Activated CD8-positive, alpha-beta memory T cell treated with anti-CD3 and anti-CD28 coated beads, Interleukin-2, amount 10 ng/mL, durations not matched to agents 7 days and 5 days (primary cell): ENCODE measurements around the gene SDHAF4. TPM values are rescaled to one million over a fixed set of nuclear protein-coding genes. Genes with fewer than 3 reads are reported as not detected.
"Not testable (repeated sequence)": the region's sequence is repeated elsewhere in the genome, so short reads cannot be mapped to it uniquely, and the experiment has no call there.

Experiments
- ATAC-seq: fragments of 150-1000 bp; cut with Tn5 transposase; one replicate; pipeline ENCODE4 v1.10.0; 2021; ENCODE audit warnings: moderate library complexity
- CTCF ChIA-PET: fragments of 350-600 bp; sonication (Branson Sonifier 250); formaldehyde crosslinking; loops from one replicate; lab custom pipeline; 2021; ENCODE audit warnings: antibody characterized with exemption; lab: Charles Lee
- DNase-seq: peaks from one replicate; pipeline ENCODE4 v3.0.0-alpha.2; 2020
- H3K27ac Mint-ChIP-seq: one replicate; pipeline ENCODE4 v1.8.0; 2021; ENCODE audit warnings: mild to moderate bottlenecking, mixed read lengths
- H3K27me3 Mint-ChIP-seq: one replicate; pipeline ENCODE4 v1.8.0; 2021; ENCODE audit warnings: mixed read lengths
- H3K36me3 Mint-ChIP-seq: one replicate; pipeline ENCODE4 v1.8.0; 2021; ENCODE audit warnings: mild to moderate bottlenecking, mixed read lengths
- H3K4me1 Mint-ChIP-seq: one replicate; pipeline ENCODE4 v1.8.0; 2021; ENCODE audit warnings: mixed read lengths
- H3K4me3 Mint-ChIP-seq: one replicate; pipeline ENCODE4 v1.8.0; 2021; ENCODE audit warnings: mild to moderate bottlenecking, moderate library complexity, mixed read lengths
- H3K9me3 Mint-ChIP-seq: one replicate; pipeline ENCODE4 v1.8.0; 2022; ENCODE audit warnings: low read depth, mixed read lengths
- total RNA-seq, 2 experiments: library from RNA; stranded (reverse); gene quantifications; one replicate each; pipeline ENCODE4 v1.2.3, GENCODE V29; 2021

Gene SDHAF4
- total RNA-seq, 2 experiments from 2014 or later = 12.2 to 15.5 TPM

GRCh38 chr6:70552286-70552940, 14.3 kb upstream of the SDHAF4 start:
- H3K27ac Mint-ChIP-seq, ATAC-seq, H3K4me3 Mint-ChIP-seq, DNase-seq, H3K4me1 Mint-ChIP-seq, H3K9me3 Mint-ChIP-seq, H3K27me3 Mint-ChIP-seq, CTCF ChIA-PET, H3K36me3 Mint-ChIP-seq: not testable (repeated sequence)

- Mint-ChIP-seq H3K4me3 (no peak overlapping the region), H3K36me3 (no peaks in the 10 kb centered on the region), H3K9me3 (no peaks in the 10 kb centered on the region), H3K4me1 (peaks cover 5% of the 10 kb centered on the region), H3K27ac (no peak overlapping the region), H3K27me3 (no peaks in the 10 kb centered on the region)
- no peak for DNase-seq
- no peak for ATAC-seq
- CTCF ChIA-PET = no interaction called here
Measured at GRCh38 chr6:70552974-70553373, 13.8 kb upstream of the SDHAF4 start.

GRCh38 chr6:70557998-70558397, 8.7 kb upstream of the SDHAF4 start:
- Mint-ChIP-seq H3K4me3 (no peak overlapping the region), H3K27me3 (no peaks in the 10 kb centered on the region), H3K27ac (no peak overlapping the region), H3K9me3 (no peaks in the 10 kb centered on the region), H3K4me1 (peaks cover 10% of the 10 kb centered on the region), H3K36me3 (no peaks in the 10 kb centered on the region)
- ATAC-seq (peak; percentile 42), DNase-seq (no peak)
- CTCF ChIA-PET = interaction anchor here (1.5 kb wide), 1 partner anchor 145 kb away, joined by 5 read pairs; the partner anchor contains the start of gene FAM135A

DNA sequence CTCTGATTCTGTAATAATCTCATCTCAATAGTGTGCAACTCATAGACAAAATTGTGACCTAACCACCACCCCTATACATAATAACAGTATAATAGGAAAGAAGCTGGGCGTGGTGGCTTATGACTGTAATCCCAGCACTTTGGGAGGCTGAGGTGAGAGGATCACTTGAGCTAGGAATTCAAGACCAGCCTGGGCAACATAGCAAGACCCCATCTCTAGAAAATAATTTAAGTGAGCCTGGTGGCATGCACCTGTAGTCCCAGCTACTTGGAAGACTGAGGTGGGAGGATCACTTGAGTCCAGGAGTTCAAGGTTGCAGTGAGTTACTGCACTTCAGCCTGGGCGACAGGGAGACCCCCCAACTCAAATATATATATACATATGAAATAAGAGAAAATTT, 4.3 kb upstream of the SDHAF4 start:
- not testable (repeated sequence) for H3K4me3 Mint-ChIP-seq, H3K36me3 Mint-ChIP-seq, ATAC-seq, H3K27ac Mint-ChIP-seq, DNase-seq, H3K9me3 Mint-ChIP-seq, H3K27me3 Mint-ChIP-seq
- peaks cover 16% of the 10 kb centered on the region for H3K4me1 Mint-ChIP-seq
- CTCF ChIA-PET = interaction anchor here (1.7 kb wide), 1 partner anchor 125 kb away, joined by 3 read pairs; no protein-coding TSS in a partner anchor

- Mint-ChIP-seq H3K4me3 (no peak overlapping the region), H3K36me3 (peaks cover 3% of the 10 kb centered on the region), H3K9me3 (no peaks in the 10 kb centered on the region), H3K27me3 (no peaks in the 10 kb centered on the region), H3K4me1 (peaks cover 13% of the 10 kb centered on the region), H3K27ac (no peak overlapping the region)
- ATAC-seq (no peak), DNase-seq (no peak)
- CTCF ChIA-PET = interaction anchor here (1.7 kb wide), 1 partner anchor 123 kb away, joined by 3 read pairs; no protein-coding TSS in a partner anchor
Measured at GRCh38 chr6:70563530-70563929, 3.2 kb upstream of the SDHAF4 start.

- no peak overlapping the region for H3K27ac Mint-ChIP-seq
- H3K36me3 Mint-ChIP-seq = peaks cover 14% of the 10 kb centered on the region
- H3K4me3 Mint-ChIP-seq = no peak overlapping the region
- CTCF ChIA-PET = no interaction called here
- DNase-seq (no peak), ATAC-seq (no peak)
- H3K27me3 Mint-ChIP-seq = no peaks in the 10 kb centered on the region
- H3K4me1 Mint-ChIP-seq = peaks cover 3% of the 10 kb centered on the region
- no peaks in the 10 kb centered on the region for H3K9me3 Mint-ChIP-seq
Measured at GRCh38 chr6:70574643-70575042, 7.9 kb downstream of the SDHAF4 start.

DNA sequence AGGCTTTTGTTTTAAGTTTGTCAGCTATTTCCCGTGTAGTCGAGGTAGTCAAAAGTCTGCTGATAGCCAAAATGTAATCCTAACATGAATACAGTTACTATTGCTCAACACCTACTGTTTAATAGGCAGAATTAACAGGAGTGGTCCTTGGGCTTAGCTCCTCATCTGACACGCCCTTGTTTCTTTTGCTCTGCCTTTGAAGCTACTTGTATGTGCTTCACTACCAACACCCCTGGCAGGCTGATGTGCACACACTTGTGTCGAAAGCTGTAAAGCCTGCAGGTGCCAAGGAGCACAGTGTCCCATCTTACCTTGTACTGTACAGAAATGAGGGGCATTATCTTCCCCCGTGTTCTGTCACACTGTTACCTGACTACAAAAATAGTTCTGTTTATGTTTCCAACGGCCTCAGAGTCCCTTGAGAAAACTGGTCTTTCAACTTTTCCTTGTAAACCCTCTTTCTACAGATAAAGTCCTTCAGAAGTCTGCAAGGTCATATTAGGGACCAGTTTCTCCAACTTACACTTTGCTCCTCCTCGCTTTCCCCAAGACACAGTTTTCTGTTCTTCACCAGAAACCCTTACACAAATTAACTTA, 9.3 kb downstream of the SDHAF4 start:
- DNase-seq (no peak), ATAC-seq (no peak)
- Mint-ChIP-seq H3K9me3 (no peaks in the 10 kb centered on the region), H3K4me3 (no peak overlapping the region), H3K36me3 (peaks cover 11% of the 10 kb centered on the region), H3K27ac (no peak overlapping the region), H3K27me3 (no peaks in the 10 kb centered on the region), H3K4me1 (no peaks in the 10 kb centered on the region)
- CTCF ChIA-PET = interaction anchor here (1.0 kb wide), 1 partner anchor 111 kb away, joined by 3 read pairs; no protein-coding TSS in a partner anchor

- ATAC-seq (no peak), DNase-seq (no peak)
- Mint-ChIP-seq H3K4me1 (peaks cover 6% of the 10 kb centered on the region), H3K9me3 (no peaks in the 10 kb centered on the region), H3K27ac (no peak overlapping the region), H3K36me3 (peaks cover 36% of the 10 kb centered on the region), H3K4me3 (no peak overlapping the region), H3K27me3 (no peaks in the 10 kb centered on the region)
- CTCF ChIA-PET = no interaction called here
Measured at GRCh38 chr6:70586114-70586513, 19.4 kb downstream of the SDHAF4 start.

DNA sequence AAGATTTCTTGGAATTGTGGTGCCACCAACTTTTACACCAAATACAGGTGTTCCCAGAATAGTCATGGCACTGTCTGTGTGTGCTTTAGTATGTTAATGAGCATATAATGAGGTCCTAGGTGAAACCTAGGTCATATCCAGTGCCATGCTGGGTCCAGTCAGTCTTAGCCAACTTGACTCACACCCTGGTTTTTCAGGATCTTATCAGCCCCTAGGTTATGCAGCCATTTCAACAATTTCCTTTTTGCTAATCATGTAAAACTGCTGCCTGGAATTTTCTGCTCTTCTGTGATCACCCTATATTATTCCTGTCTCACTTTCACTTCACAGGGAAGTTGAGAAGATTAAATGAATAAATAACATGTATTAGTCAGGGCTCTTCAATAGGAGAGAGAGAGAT, 23.7 kb downstream of the SDHAF4 start:
- Mint-ChIP-seq H3K9me3 (no peaks in the 10 kb centered on the region), H3K27me3 (no peaks in the 10 kb centered on the region), H3K4me1 (peaks cover 6% of the 10 kb centered on the region), H3K4me3 (no peak overlapping the region), H3K27ac (no peak overlapping the region), H3K36me3 (peaks cover 20% of the 10 kb centered on the region)
- ATAC-seq (no peak), DNase-seq (no peak)
- CTCF ChIA-PET = no interaction called here

DNA sequence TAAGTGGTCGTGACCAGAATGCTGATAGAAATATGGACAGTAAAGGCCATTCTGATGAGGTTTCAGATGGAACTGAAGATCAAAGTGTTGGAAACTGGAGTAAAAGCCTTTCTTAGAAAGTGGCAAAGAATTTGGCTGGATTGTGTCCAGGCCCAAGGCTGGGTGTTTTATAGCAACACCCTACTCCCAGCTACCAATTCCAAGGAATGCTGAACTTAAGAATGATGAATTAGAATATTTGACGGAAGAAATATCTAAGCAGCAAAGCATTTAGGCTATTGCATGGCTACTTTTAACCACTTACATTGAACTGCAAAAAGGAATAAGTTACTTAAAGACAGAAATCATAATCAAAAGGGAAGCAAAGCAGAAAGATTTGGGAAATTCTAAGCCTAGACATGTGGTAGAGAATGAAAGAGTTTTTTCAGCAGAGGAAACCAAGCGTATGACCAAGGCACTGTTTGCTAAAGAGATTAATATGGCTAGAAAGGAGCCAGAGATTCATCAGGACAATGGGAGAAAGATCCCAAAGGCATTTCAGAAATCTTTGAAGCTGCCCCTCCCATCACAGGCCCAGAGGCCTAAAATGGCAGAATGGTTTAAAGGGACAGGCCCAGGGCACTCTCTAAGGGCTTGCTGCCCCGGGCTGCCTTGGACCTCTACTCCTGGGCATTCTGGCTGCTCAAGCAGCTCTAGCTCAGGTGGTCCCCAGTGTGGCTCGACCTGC, 25.8 kb downstream of the SDHAF4 start:
- CTCF ChIA-PET = no interaction called here
- no peaks in the 10 kb centered on the region for H3K9me3 Mint-ChIP-seq
- ATAC-seq (no peak), DNase-seq (no peak)
- H3K27me3 Mint-ChIP-seq = no peaks in the 10 kb centered on the region
- no peaks in the 10 kb centered on the region for H3K4me1 Mint-ChIP-seq
- peaks cover 12% of the 10 kb centered on the region for H3K36me3 Mint-ChIP-seq
- H3K4me3 Mint-ChIP-seq = no peak overlapping the region
- H3K27ac Mint-ChIP-seq = no peak overlapping the region

GRCh38 chr6:70593118-70593486, 26.4 kb downstream of the SDHAF4 start:
- Mint-ChIP-seq H3K4me3 (no peak overlapping the region), H3K9me3 (no peaks in the 10 kb centered on the region), H3K27me3 (no peaks in the 10 kb centered on the region), H3K36me3 (peaks cover 12% of the 10 kb centered on the region), H3K27ac (no peak overlapping the region), H3K4me1 (no peaks in the 10 kb centered on the region)
- ATAC-seq (no peak), DNase-seq (no peak)
- CTCF ChIA-PET = no interaction called here

- Mint-ChIP-seq H3K4me3 (no peak overlapping the region), H3K4me1 (peaks cover 16% of the 10 kb centered on the region), H3K36me3 (peaks cover 2% of the 10 kb centered on the region), H3K9me3 (no peaks in the 10 kb centered on the region), H3K27ac (peak overlapping the region; percentile 37), H3K27me3 (no peaks in the 10 kb centered on the region)
- CTCF ChIA-PET = interaction anchor here (0.8 to 2.0 kb wide), 2 partner anchors 75 to 88 kb away, joined by 3 to 6 read pairs; no protein-coding TSS in a partner anchor
- peak; percentile 85 for DNase-seq
- ATAC-seq = peak; percentile 93
Measured at GRCh38 chr6:70599187-70599586, 32.5 kb downstream of the SDHAF4 start.

- Mint-ChIP-seq H3K4me1 (peaks cover 16% of the 10 kb centered on the region), H3K27ac (no peak overlapping the region), H3K4me3 (no peak overlapping the region), H3K27me3 (no peaks in the 10 kb centered on the region), H3K36me3 (peaks cover 1% of the 10 kb centered on the region), H3K9me3 (peaks cover 4% of the 10 kb centered on the region)
- DNase-seq (no peak), ATAC-seq (no peak)
- CTCF ChIA-PET = no interaction called here
Measured at GRCh38 chr6:70601014-70601413, 34.3 kb downstream of the SDHAF4 start.
